SKM-1 (cell line): ENCODE results near the gene FTCD.

Experiments
- DNase-seq: peaks from one replicate; lab custom pipeline; 2025; ENCODE audit not compliant: unreplicated experiment; lab: John Stamatoyannopoulos, UW

Gene FTCD

DNA sequence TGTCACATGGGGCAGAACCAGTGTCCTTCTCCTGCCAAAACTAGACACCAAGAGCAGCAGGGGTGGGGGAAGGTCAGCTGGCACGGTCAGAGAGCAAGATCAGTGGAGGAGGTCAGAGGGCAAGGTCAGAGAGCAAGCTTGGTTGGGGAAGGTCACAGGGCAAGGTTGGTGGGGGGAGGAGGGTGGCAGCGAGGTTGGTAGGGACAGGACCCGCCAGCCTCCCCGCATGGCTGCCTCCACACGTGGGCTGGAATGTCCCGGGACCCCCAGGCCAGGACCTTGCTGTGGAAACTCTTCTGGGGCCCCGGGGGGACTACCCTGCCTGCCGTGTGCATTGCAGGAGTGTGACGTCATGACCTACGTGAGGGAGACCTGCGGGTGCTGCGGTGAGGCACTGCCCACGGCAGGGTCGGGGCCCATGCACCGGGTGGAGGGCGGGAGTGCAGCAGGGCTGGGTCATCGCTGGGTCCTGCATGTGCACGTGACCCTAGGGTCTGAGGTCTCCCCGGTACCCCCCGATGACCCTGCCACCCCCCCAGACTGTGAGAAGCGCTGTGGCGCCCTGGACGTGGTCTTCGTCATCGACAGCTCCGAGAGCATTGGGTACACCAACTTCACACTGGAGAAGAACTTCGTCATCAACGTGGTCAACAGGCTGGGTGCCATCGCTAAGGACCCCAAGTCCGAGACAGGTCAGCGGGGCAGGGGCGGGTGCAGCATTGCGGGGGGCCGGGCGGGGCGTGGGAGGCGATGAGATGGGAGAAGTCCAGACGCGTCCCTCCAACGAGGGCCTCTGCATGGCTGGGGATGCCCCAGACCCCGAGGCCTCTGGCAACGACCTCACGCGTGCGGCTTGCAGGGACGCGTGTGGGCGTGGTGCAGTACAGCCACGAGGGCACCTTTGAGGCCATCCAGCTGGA, 30.2 kb downstream of the FTCD start:
- DNase-seq, result no peak

DNA sequence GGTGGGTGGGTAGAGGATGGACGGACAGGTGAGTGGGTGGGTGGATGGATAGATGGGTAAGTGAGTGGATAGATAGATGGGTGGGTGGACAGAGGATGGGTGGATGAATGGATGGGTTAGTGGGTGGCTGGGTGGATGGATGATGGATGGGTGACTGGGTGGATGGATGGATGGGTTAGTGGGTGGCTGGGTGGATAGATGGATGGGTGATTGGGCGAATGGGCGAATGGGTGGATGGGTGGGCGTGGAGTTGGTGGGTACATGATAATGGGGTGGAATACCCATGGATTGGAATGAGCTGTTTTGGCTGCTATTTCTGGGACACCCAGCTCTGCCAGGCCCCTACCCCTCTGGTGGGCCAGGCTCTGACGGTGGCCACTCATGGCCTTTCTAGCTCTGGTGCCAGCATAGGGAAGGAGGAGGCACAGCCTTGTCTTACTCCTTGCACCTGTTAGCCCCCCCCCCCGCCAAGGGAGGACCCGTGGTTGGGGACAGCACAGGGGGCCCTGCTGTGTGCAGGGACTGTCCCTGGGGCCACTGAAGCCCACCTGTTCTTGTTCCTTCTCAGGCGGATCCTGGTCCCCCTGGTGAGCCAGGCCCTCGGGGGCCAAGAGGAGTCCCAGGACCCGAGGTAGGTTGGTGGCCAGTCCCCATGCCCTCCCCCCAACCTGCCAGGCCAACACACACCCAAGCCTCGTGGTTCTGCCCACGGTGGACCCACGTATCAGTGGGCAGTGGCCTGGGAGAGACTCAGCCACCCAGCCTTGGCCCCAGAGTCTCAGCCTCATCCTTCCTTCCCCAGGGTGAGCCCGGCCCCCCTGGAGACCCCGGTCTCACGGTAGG, 31.1 kb downstream of the FTCD start:
- DNase-seq, result no peak

DNA sequence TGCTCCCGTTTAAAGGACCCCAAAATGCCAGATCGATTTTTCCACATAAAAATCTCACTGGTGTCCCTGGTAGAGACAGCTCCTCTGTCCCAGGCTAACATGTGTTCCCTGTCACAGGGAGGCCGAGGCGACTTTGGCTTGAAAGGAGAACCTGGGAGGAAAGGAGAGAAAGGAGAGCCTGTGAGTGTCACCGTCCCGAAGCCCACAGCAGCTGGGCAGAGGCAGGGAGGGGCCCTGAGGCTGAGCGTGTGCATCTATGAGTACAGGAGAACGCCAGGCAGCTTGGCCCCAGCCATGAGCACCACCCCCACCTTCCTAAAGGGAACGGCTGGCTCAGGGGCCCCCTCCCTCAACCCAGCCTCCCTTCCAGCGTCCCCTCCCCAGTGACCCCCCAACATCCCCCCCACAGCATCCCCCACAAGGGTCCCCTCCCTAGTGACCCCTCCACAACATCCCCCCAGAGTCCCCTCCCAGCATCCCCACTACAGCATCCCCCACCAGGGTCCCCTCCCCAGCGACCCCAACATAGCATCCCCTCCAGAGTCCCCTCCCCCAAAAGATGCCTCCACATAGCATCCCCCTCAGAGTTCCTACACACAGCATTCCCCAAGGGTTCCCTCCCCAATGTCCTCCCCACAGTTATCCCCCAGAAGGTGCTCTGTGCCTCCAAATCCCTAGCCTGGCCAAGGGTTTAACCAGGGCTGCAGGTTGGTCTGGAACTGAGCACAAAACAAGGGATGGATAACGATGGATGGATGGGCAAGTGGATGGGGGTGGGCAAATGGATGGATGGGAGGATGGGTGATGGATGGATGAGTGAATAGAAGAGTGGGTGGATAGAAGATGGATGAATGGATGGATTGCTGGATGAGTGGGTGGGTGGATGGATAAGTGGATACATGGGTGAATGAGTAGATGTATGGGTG, 32.4 kb downstream of the FTCD start:
- no peak for DNase-seq

DNA sequence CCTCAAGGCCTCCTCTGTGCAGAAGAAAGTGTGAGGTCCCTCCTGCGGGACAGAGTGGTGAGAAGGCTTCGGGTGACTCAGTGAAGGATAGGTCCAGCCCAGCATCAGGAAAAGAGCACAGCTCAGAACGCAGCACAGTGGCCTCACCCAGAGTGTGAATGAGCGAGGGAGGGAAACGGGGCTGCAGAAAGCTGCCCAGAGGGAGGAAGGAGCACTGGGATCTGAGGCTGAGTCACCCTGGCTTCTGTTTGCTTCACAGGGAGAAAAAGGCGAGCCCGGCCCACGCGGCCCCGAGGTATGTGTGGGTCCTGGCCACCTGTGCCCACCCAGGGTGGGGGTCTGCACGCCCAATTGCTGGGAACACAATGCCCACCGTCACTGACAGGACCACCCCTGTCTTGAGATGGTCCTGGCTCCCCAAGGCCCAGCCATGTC, 33.1 kb downstream of the FTCD start:
- DNase-seq, result no peak

DNA sequence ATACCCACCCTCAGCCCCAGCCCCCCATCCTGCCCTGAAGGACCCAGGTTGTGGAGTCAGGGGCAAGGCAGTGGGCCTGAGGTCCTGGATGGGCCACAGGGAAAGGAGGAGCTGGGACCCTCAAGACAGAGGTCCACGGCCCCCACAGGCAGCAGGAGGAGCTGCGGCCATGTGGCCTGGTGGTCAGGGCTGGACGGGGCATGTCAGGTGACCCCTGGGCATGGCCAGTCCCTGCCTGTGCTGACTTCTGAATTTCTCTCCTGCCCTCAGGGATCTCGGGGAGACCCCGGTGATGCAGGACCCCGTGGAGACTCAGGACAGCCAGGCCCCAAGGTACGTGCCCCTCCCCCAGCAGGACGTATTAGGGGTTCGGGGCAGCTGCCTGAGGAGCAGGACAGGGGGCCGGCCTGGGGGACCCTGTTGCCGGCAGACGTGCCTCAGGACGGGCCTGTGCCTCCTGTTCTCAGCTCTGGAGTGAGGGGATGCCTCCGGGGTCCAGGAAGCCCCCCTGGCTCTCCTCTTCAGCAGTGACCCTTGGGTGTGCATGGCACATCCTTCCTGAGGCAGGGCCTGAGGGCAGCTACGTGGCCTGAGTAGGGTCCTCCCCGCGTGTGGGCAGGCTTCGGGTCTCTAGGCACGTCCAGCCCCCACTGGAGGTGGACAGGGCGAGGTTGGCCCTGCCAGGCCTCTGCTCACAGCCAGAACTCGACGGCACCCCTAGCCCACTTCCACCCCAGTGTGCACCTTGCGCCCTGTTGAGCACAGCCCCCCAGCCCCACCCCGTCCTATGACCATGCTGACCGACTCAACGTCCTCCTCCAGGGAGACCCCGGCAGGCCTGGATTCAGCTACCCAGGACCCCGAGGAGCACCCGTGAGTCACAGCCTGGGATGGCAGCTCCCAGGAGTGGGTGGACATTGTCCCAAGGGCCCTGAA, 33.8 kb downstream of the FTCD start:
- DNase-seq, result no peak

DNA sequence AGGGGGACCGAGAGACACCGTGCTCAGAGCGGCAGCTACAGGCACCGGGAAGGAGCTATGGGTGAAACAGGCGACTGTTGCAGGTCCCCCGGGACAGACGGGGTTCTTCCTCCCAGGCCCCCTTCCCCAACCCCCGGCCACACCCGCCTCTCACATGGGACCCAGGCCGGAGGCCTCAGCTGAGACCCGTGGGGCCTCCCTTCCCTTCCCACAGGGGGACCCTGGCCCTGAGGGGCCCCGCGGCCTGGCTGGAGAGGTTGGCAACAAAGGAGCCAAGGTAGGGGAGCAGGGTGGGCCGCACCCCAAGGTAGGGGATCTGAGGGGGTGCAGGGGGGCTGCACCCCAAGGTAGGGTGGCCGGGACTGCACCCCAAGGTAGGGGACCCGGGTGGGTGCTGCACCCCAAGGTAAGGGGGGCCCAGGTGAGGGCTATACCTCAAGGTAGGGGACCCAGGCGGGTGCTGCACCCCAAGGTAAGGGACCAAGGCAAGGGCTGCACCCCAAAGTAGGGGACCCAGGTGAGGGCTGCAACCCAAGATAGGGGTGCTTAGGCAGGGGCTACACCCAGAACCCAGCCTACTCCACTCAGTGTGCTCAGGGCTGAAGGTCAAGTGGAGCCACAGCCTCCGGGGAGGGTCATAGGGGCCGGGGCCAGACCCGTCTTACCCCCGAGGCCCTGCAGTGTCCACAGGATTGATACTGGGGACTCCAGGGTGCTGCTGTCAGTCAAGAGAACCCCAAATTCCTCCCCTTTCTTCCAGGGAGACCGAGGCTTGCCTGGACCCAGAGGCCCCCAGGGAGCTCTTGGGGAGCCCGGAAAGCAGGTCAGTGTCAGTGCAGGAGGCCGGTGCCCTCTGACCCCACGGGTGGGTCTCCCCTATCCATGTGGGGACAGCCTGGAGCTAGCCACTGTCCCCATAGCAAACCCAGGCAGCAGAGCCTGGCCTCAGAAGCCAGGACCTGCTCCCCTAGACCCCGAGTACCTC, 34.8 kb downstream of the FTCD start:
- no peak for DNase-seq

DNA sequence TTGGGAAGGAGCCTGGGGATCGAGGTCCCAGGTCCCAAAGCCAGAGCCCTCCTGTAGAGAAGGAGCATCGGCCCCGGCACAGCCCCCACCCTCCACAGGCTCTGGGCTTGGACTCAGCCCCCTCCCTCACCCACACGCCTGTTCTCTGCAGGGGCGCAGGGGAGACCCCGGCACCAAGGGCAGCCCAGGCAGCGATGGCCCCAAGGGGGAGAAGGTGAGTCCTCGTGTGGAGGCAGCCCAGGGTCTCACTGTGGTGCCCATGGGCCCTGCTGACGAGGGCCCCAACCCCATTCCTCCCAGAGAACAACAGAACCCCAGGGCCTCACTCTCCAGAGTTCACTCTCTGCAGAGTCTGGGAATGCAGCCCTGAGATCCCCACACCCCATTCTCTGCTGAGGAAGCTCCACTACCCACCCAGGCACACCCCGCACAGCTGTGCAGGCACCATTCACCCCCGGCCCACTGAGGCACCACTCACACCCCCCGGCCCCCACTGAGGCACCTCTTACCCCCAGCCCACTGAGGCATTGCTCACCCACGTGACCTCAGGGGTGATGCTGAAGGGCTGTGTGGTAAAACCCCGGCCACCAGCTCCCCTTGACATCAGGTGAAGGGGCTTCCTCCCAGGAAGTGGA, 35.6 kb downstream of the FTCD start:
- DNase-seq, result no peak

DNA sequence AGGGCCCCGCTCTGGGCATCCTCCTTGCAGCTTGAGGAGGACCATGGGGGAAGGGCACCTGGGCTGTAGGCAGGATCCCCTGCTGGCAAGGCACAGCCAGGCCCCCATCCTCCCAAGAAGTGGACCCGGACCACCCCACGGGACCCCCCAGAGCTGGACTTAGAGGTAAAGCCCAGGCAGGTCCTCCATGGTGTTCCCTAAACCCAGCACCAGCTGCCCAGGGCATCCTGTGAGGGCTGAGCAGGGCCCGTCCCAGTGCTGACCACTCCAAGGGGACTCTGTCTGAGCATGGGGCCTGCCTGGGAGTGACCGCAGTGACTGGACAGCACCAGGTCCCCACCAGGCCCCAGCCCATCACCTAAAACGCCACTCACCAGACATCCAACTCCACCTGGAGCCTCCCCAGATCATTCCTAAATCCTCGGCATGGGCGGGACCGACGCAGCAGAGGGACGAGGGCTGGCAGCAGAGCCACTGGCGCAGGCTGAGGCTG, 36.2 kb downstream of the FTCD start:
- no peak for DNase-seq

DNA sequence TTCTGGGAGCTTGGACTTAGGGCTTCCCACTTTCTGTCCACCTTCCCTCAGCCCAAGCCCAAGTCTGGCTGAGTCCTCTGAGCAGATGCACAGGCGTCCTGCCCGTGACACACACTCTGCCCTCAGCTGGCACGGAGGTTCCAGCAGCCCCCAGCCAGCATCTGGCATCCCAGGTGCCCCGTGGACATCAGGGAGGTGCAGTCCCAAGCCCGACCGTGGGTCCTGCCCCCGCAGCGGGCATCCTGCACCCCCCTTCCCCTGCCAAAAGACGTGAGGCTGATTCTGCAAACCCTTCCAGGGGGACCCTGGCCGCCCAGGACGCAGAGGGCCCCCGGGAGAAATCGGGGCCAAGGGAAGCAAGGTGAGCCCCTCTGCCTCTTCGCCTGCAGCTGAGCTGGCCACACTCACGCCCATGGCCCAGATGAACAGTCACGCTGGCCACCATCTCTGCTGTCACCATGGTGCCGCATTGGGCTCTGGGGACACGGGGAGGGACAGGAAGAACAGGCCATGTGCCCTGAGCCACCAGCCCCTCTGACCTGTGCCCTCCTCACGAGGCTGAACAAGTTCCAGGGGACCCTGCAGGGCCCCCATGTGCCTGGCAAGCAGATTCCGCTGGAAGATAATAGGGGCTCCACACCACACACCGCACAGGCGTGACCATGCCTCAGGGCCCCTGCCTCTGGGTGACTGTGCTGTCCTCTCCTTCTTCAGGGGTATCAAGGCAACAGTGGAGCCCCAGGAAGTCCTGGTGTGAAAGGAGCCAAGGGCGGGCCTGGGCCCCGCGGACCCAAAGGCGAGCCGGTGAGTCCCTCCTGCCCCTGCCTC, 36.8 kb downstream of the FTCD start:
- no peak for DNase-seq

DNA sequence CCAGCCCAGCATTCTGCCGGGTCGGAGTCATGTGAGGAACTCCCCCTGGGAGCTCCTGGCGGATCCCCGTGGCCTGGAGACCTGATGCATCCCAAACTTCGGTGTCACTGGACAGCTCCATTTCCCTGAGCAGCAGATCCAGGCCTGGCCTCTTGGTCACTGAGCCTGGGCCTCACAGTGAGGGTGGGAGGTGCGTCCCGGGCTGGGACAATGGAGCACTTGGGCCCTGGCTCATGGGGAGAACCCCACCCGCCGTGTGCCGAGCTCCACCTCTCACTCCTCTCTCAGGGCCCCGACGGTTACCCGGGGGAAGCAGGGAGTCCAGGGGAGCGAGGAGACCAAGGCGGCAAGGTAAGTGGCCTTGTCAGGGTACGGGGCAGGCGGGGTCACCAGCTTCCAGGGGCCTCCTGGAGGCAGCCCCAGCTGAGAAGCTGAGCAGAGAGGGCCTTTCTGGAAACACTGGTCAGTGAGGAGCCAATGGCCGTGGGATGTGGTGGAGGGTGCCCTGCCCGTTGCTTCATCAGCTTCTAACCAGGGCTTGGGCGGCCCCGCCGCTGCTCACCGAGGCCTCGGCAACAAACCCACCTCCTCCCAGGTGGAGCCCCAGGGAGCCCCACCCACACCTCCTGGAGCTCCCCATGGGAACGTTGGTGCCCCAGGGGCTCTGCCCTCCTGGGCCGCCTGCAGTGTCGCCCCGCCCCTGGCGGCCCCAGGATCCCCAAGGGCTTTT, 37.6 kb downstream of the FTCD start:
- DNase-seq, result no peak

DNA sequence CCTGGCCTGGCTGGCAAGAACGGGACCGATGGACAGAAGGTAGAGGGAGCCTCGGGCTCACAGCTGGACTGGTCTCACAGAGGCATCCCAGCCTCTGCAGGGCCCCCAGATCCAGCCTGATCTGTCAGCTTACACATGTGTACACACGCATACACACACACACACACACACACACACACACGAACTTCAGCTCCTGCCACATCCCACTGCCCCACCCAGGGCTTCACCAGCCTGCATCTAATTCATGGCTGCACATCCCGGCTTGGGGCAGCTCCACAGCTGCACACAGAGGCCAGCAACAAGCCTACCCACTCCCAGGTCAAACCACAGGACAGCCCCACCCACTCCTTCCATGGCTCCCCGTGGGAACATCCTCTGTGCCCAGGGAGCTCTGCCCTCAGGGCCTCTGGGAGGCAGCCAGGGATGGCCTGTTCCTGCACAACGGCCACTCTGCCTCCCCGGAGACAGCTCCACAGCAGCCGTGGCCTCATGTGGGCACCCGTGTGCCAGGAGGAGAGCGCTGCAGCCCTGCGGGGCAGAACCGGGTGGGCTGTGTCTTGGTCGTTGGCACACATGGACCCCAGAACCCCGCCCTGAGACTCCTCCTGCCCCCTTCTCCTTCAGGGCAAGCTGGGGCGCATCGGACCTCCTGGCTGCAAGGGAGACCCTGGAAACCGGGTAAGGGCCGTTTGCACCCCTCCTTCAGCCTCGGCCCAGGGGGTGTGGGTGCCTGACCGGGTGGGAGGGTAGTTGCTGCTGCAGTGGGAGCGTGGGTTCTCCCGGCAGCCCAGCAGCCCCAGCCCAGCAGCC, 38.4 kb downstream of the FTCD start:
- no peak for DNase-seq

DNA sequence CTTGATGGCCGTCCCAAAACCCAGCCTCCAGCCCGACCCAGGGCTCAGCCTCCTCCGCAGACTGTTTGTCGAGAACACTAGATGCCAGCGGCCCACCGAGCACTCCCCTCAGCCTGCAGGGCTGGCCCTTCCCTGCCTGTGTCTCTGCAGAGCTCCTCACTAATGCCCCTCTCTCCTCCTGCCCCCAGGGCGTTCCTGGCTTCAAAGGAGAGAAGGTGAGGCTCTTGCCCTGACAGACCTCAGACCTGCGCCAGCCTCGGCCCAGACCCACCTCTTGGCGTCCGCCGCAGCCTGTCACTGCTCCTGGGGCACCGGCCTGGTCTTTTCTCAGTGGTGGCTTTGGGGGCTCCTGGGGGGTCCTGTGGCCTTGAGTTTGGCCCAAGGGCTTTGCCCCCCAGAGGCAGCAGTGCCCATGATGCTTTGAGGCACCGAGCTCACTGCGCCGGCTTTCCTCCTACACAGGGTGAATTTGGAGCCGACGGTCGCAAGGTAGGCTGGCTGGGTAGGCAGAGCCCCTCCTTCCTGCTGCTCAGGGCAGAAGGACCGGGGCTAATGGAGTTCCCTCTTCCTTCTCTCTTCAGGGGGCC, 39.1 kb downstream of the FTCD start:
- DNase-seq, result no peak

DNA sequence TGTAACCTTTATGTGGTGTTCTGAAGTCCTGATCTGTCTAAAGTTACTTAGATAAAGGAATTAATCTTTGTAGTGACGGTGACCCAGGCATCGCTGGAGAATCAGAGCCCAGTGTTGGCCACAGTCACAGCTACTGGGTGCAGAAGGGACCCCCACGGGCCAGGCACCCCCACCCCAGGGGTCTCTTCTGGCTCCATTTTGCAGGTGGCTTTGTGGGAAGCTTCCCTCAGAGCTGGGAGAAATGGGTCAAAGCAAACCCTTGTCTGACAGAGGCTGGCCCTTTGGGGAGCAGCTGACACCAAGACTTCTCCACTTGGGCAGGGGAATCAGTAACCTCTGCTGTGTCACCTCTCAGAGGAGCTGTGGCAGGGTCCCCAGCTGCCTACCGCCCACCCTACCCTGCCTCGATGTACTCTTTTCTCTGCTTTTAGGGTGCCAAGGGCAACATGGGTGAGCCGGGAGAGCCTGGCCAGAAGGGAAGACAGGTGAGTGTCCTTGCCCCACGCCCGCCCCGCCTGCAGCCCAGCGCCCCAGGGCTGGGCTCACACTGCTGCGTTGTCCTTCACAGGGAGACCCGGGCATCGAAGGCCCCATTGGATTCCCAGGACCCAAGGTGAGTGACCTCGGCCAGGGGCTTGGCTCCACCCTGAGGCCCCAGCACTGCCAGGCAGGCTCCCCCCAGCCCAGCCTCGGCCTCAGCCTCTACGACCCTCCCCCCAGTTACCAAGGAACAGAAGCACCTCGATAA, 39.8 kb downstream of the FTCD start:
- no peak for DNase-seq

DNA sequence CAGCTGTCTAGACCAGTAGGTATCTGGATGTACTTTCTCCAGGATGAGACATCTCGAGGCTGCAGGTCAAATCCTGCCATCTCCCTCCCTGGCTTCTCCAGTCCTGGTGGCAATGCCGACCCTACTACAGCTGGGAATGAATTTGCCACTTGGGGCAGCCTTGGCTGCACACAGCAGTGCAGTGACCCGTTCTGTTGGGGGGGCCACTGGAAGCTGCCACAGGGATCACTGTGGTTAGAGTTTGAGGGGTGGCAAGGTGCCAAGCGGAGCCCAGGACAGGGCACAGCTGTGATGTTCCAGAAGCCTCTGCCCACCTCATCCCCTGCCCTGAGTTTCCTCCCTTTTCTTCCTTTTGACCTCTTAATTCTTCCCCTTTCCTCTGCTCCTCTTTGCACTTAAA, 40.4 kb downstream of the FTCD start:
- no peak for DNase-seq
